ENCODE data around the gene ST6GALNAC5. TPM values are rescaled to one million over a fixed set of nuclear protein-coding genes. Genes with fewer than 3 reads are reported as not detected.

ST6GALNAC5 gene
- total RNA-seq, 2 experiments from 2014 or later = not detected

- Histone ChIP-seq H3K36me3 (ENCODE audit: insufficient read depth, low read length) (no peaks in the 10 kb centered on the region), H3K9me3 (ENCODE audit: control insufficient read depth in 1 of 2, insufficient read depth in 1 of 2, low read length in 2 of 2) (no peaks in the 10 kb centered on the region), H3K27ac (ENCODE audit: low read depth in 1 of 2, low read length in 2 of 2) (no peak overlapping the region), H3K27me3 (ENCODE audit: control insufficient read depth in 1 of 2, insufficient read depth in 2 of 2, low read length in 2 of 2) (no peaks in the 10 kb centered on the region), H3K4me3 (ENCODE audit: low read length) (no peak overlapping the region), H3K4me1 (ENCODE audit: insufficient read depth, low read length) (no peaks in the 10 kb centered on the region)
- H3K4me3 Mint-ChIP-seq = no peak overlapping the region
- no peak for TF ChIP-seq CTCF (IDR thresholded peaks at IDR 0.05)
- peaks cover 17% of the 10 kb centered on the region for H3K27me3 Mint-ChIP-seq
- DNase-seq = no peak
- H3K27ac Mint-ChIP-seq = no peak overlapping the region
- no peak for ATAC-seq (ENCODE audit: poor library complexity)
- H3K36me3 Mint-ChIP-seq (ENCODE audit: low read depth) = no peaks in the 10 kb centered on the region
- H3K4me1 Mint-ChIP-seq (ENCODE audit: low read depth) = no peaks in the 10 kb centered on the region
- POLR2A ChIA-PET = no interaction called here
- H3K9me3 Mint-ChIP-seq = no peaks in the 10 kb centered on the region
- intact Hi-C loops (cut with DNase I, micrococcal nuclease) = no loop called here
- CTCF ChIA-PET = no interaction called here
These were observed 151.0 kb downstream of the ST6GALNAC5 start for GRCh38 chr1:77018311-77018710.

DNA sequence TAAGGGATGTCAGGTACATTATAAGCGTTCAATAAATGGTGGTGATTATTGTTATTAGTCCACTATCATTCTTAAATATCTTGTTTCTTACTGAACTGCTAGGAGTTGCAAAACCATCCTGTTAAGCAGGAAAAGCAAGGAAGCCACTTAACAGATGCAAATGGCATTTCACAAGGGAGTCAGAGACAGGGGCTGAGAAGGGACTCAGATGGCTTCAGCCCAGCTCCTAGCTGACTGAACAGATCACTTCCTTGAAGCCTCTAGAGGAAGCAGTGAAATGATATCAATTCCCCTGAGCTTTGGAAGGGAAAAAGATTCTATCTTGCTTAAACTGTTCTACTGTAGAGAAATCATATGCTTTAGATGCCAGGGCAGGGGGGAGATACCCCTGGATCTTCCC is 151.5 kb downstream of the ST6GALNAC5 start:
- no peaks in the 10 kb centered on the region for H3K36me3 ChIP-seq (ENCODE audit: insufficient read depth, low read length)
- H3K36me3 Mint-ChIP-seq (ENCODE audit: low read depth) = no peaks in the 10 kb centered on the region

GRCh38 chr1:77021732-77022131 is 154.5 kb downstream of the ST6GALNAC5 start:
- Histone ChIP-seq H3K27ac (ENCODE audit: low read depth in 1 of 2, low read length in 2 of 2) (no peak overlapping the region), H3K36me3 (ENCODE audit: insufficient read depth, low read length) (no peaks in the 10 kb centered on the region), H3K4me1 (ENCODE audit: insufficient read depth, low read length) (no peaks in the 10 kb centered on the region), H3K4me3 (ENCODE audit: low read length) (no peak overlapping the region), H3K27me3 (ENCODE audit: control insufficient read depth in 1 of 2, insufficient read depth in 2 of 2, low read length in 2 of 2) (no peaks in the 10 kb centered on the region), H3K9me3 (ENCODE audit: control insufficient read depth in 1 of 2, insufficient read depth in 1 of 2, low read length in 2 of 2) (no peaks in the 10 kb centered on the region)
- peaks cover 9% of the 10 kb centered on the region for H3K27me3 Mint-ChIP-seq
- POLR2A ChIA-PET = no interaction called here
- H3K4me3 Mint-ChIP-seq = no peak overlapping the region
- H3K9me3 Mint-ChIP-seq = no peaks in the 10 kb centered on the region
- CTCF ChIA-PET = no interaction called here
- intact Hi-C loops (cut with DNase I, micrococcal nuclease) = no loop called here
- DNase-seq = no peak
- no peak overlapping the region for H3K27ac Mint-ChIP-seq
- ATAC-seq (ENCODE audit: poor library complexity) = no peak
- H3K36me3 Mint-ChIP-seq (ENCODE audit: low read depth) = no peaks in the 10 kb centered on the region
- no peaks in the 10 kb centered on the region for H3K4me1 Mint-ChIP-seq (ENCODE audit: low read depth)
- no peak for TF ChIP-seq CTCF (IDR thresholded peaks at IDR 0.05)

More for the DNA sequence above, 151.5 kb downstream of the ST6GALNAC5 start:
- intact Hi-C loops (cut with DNase I, micrococcal nuclease) = no loop called here
- CTCF ChIA-PET = no interaction called here
- Mint-ChIP-seq H3K27ac (no peak overlapping the region), H3K9me3 (no peaks in the 10 kb centered on the region), H3K4me3 (no peak overlapping the region), H3K4me1 (ENCODE audit: low read depth) (no peaks in the 10 kb centered on the region), H3K27me3 (peaks cover 12% of the 10 kb centered on the region)
- ATAC-seq (ENCODE audit: poor library complexity) = no peak
- TF ChIP-seq CTCF (IDR thresholded peaks at IDR 0.05) = no peak
- Histone ChIP-seq H3K27me3 (ENCODE audit: control insufficient read depth in 1 of 2, insufficient read depth in 2 of 2, low read length in 2 of 2) (no peaks in the 10 kb centered on the region), H3K27ac (ENCODE audit: low read depth in 1 of 2, low read length in 2 of 2) (no peak overlapping the region), H3K4me1 (ENCODE audit: insufficient read depth, low read length) (no peaks in the 10 kb centered on the region), H3K4me3 (ENCODE audit: low read length) (no peak overlapping the region), H3K9me3 (ENCODE audit: control insufficient read depth in 1 of 2, insufficient read depth in 1 of 2, low read length in 2 of 2) (no peaks in the 10 kb centered on the region)
- no peak for DNase-seq
- POLR2A ChIA-PET = no interaction called here
